GM06990 (cell line): ENCODE data around the gene ATP6V0C.

ENCODE experiments used
- DNase-seq: peaks from one replicate; pipeline ENCODE4 v3.0.0-alpha.2; 2011; ENCODE audit not compliant: insufficient read length; ENCODE audit errors: extremely low read depth
- H3K27me3 ChIP-seq: replicated peaks from 2 replicates; pipeline ENCODE4 v1.6.0; 2011; ENCODE audit warnings: low read length; ENCODE audit not compliant: control insufficient read depth, insufficient read depth
- H3K36me3 ChIP-seq: 2 replicates; pipeline ENCODE4 v1.5.1; 2011; ENCODE audit warnings: low read length; ENCODE audit not compliant: control insufficient read depth, insufficient read depth
- H3K4me3 ChIP-seq: replicated peaks from 2 replicates; pipeline ENCODE4 v1.5.1; 2011; ENCODE audit warnings: low read depth, mild to moderate bottlenecking, control low read depth, low read length
- CTCF ChIP-seq: IDR thresholded peaks from 2 replicates; pipeline ENCODE4 v1.5.1; 2011; ENCODE audit warnings: low read length, control low read depth, mild to moderate bottlenecking, inconsistent platforms; ENCODE audit not compliant: insufficient read depth, poor library complexity, severe bottlenecking

The ATP6V0C gene

GRCh38 chr16:2527071-2527783 lies 13.5 kb downstream of the ATP6V0C start:
- Histone ChIP-seq H3K27me3 (no peaks in the 10 kb centered on the region), H3K4me3 (no peak overlapping the region), H3K36me3 (peaks cover 31% of the 10 kb centered on the region)
- no peak for DNase-seq
- TF ChIP-seq CTCF, result no peak

DNA sequence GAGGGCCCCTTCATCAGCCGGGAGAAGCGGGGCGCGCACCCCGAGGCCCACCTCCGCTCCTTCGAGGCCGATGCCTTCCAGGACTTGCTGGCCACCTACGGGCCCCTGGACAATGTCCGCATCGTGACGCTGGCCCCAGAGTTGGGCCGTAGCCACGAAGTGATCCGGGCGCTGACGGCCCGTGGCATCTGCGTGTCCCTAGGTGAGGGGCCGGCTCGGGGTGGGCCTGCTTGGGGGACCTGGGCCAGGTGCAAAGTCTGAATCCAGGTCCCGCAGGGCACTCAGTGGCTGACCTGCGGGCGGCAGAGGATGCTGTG lies 14.0 kb downstream of the ATP6V0C start:
- TF ChIP-seq CTCF, result no peak
- Histone ChIP-seq H3K4me3 (no peak overlapping the region), H3K36me3 (peaks cover 31% of the 10 kb centered on the region), H3K27me3 (no peaks in the 10 kb centered on the region)
- no peak for DNase-seq

DNA sequence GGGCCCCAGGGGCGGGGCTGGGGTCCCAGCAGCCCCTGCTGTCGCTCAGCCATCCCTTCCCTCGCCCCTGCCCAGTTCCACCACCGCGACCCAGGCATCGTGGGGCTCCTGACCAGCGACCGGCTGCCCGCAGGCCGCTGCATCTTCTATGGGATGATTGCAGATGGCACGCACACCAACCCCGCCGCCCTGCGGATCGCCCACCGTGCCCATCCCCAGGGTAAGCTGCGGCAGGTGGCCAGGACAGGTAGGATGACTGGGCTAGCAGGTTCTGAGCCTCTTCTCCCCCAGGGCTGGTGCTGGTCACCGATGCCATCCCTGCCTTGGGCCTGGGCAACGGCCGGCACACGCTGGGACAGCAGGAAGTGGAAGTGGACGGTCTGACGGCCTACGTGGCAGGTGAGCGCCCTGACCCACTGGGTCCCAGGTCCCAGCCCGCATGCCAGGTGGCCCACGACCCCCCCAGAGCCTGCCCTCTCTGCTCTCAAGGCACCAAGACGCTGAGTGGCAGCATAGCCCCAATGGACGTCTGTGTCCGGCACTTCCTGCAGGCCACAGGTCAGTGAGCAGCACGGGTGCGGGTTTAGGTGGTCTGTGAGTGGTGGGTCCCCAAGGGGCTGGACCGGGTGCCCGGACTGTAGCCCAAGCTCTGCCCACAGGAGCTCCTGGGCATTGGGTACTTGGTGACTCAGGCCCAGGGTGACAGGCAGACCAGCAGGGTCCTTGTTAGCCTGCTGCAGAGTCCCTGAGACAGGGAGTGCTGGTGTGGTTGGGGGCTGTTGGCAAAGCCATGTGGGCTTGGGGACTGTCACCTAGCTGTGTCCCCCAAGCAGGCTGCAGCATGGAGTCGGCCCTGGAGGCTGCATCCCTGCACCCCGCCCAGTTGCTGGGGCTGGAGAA lies 14.7 kb downstream of the ATP6V0C start:
- H3K4me3 ChIP-seq, result no peak overlapping the region
- H3K36me3 ChIP-seq, result peaks cover 31% of the 10 kb centered on the region
- no peak for DNase-seq
- H3K27me3 ChIP-seq, result no peaks in the 10 kb centered on the region
- no peak for TF ChIP-seq CTCF

DNA sequence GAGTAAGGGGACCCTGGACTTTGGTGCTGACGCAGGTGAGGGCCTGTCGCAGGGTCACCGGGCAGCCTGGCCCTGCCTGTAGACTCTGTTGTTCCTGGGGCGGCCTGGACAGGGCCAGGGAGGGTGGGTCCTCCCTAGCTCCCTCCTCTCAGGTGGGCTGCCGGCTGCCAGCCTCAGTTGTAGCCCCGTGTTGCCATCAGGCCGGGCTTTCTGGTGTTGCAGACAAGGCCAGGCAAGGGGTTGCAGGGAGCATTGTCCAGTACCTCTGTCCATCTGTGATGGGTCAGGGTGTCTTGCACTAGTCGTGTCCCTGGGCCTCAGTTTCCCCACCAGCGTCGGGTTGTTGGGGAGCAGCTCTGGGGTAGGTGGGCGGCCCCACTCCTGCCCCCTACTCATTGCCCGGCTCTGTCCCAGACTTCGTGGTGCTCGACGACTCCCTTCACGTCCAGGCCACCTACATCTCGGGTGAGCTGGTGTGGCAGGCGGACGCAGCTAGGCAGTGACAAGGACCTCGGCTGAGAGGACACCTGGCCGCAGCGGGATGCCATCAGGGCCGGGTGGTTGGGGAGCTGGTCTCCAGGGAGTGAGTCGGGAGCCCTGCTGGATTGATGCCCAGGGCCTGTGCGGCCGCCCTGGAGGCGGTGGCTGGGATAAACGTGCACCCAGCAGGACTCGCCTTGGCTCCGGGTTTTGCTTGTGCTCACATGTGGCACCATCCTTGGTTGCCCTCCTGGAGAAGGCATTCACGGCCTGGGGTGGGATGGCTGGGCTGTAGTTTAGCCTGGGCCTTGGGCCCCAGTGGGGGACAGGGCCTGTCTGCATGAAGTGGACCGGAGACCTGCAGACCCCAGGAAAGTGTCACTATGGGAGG lies 15.5 kb downstream of the ATP6V0C start:
- no peak for TF ChIP-seq CTCF
- no peak for DNase-seq
- Histone ChIP-seq H3K27me3 (no peaks in the 10 kb centered on the region), H3K4me3 (no peak overlapping the region), H3K36me3 (peaks cover 24% of the 10 kb centered on the region)

DNA sequence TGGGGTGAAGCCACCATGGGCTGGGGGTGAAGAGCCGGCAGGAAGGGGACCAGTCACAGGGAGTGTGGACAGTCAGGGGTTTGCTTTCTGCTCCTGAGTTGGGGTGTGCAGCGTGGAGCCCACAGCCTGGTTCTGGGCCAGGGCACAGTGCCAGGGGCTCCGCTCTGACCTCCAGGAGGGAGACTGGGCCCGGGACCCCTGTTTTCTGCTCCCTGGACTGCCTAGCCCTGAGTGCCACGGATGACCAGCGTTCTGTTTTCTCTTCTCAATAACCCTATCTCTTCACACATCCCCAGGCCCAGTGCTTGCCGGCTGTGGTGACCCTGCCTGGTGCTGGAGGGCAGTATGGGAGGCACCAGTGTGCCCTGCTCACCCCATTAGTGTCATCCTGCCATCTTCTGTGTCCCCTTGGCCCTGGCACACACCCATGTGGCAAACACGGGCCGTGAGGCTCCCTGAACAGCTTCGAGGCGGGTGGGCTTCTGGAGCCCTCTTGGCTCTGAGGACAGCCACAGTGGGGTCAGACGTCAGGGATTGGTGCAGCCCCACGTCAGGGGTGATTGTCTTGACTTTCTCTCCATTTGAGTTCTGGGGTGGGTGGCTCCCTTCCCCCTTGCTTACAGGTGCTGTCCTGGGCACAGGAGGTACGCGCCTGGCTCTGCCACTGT lies 16.3 kb downstream of the ATP6V0C start:
- no peak for TF ChIP-seq CTCF
- no peak for DNase-seq

More for the DNA sequence above, 16.3 kb downstream of the ATP6V0C start:
- no peaks in the 10 kb centered on the region for H3K27me3 ChIP-seq
- H3K36me3 ChIP-seq, result peaks cover 24% of the 10 kb centered on the region
- no peak overlapping the region for H3K4me3 ChIP-seq
